ENCODE data around the gene SMARCA2.
"Not testable (repeated sequence)": the region's sequence is repeated elsewhere in the genome, so short reads cannot be mapped to it uniquely, and the experiment has no call there.

SMARCA2 gene

DNA sequence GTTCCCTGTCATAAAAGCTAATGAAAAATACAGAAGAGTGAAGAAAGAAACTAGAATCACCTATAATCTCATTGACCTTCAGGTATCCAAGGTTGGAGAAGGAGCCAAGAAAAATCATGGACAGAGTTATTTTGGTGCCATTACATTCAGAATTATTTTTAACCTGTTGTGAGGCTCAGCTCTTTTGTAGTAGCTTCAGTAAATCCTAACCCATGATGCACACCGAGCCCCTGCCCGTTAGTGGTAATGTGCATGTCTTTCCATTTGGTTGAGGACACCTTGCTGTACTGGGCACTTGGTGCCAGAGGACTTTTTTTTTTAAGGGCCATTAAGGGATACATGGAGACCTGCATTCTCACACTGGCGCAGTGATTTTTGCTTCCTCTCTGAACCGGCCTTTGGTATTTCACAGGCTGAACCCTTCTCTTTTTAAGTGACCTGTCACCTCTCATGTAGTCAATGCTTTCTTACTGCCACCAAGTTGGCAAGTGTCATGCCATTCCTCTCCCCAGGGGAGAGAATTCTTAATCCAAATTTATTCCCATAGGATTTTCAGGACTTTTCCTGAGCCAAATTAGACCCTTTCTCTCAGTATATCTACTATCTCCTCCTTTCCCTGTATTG lies 125.6 kb downstream of the SMARCA2 start:
- DNase-seq (ENCODE audit: low read depth in 2 of 2) = no peak

DNA sequence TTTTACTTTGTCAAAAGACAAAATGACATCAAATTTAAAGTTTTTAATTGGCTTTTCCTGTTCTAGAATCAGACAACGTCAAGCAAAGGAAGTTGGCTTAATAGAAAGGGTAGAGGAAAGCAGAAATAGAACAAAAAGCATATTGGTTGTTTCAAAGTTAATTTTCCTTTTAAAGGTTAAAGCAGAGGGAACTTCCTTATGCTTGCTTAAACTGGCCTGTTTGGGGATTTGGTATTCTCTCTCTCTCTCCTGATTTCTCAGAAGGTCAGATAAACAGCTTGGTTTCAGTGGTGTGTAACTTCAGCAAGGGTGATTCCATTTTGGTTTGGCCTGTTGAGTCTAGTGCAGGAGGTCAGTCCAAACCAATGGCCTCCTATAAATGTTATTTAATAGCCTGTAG lies 127.1 kb downstream of the SMARCA2 start:
- DNase-seq (ENCODE audit: low read depth in 2 of 2) = no peak

DNA sequence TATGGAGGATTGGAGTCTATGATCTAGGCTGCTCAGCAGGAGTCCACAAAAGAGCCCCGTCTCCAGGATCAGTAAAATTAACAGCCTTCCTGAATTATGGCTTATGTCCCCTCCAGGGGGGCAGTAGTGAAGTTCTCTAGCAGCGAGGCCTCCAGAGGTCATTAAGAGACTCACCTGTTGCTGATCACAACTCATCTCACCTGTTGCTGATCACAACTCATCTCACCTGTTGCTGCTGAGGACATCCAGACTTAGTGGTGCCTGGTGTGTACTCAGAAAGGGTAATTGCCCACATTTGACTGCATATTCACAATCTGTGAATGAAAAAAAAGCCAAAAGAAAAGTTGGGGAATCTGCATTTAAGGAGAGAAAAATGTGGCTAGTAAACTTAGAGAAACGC lies 129.5 kb downstream of the SMARCA2 start:
- no peak for DNase-seq (ENCODE audit: low read depth in 2 of 2)

DNA sequence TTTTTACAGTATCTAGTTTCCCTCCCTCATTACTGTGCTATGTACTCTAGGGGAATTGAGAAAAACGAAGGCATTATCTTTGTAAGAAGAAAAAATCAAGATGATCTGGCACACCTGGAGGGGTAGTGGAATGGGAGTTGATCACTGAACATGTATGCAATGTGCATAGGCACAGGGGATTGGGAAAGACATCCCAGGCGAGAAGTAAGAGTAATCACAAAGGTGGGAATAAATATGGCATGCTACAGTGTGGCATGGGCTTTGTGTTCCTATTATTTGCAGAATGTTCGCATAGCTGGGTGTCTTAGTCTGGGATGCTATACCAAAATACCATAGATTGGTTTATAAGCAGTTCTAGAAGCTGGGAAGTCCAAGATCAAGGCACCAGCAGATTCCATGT lies 130.6 kb downstream of the SMARCA2 start:
- no peak for DNase-seq (ENCODE audit: low read depth in 2 of 2)

DNA sequence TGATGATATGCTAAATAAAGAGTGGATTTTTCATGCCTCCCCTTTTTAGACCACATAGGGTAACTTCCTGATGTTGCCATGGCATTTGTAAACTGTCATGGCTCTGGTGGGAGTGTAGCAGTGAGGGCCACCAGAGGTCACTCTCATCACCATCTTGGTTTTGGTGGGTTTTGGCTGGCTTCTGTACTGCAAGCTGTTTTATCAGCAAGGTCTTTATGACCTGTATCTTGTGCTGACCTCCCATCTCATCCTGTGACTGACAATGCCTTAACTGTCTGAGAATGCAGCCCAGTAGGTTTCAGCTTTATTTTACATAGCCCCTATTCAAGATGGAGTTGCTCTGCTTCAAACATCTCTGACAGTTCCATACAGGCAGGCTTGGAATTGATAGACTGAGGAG lies 131.6 kb downstream of the SMARCA2 start:
- DNase-seq (ENCODE audit: low read depth in 2 of 2) = not testable (repeated sequence)

DNA sequence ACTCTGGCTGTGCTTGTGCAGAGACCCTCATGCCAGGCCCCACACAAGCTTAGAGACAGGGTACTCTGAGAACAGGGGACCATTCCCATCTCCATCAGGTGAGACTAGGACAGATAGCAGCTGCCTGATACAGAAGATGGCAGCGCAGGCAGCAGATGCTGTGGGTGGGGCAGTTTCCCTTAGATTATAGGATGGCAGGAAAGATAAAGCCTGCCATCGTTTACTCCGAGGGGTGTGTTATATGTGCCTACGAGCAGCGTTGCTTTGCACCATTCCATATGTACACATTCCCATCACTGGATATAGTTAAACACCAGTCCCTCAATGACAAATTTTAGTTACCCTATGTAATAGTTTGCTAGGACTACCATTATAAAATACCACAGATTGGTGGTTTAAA lies 135.2 kb downstream of the SMARCA2 start:
- no peak for DNase-seq (ENCODE audit: low read depth in 2 of 2)

DNA sequence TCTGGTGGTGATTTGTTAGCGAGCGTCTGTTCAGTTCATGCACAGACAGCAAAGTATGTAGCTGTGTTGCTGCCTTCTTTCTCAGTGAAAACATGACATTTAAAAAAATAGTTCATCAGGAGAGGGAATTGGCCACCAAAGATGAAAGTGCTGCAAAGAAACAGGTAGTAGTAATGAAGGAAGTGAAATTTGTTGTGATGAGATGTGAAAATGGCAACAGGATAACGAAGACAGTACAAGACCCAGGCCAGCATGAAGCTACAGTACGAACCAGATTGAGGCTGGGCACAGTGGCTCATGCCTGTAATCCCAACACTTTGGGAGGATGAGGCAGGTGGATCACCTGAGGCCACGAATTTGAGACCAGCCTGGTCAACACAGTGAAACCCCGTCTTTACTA lies 136.0 kb downstream of the SMARCA2 start:
- no peak for DNase-seq (ENCODE audit: low read depth in 2 of 2)

DNA sequence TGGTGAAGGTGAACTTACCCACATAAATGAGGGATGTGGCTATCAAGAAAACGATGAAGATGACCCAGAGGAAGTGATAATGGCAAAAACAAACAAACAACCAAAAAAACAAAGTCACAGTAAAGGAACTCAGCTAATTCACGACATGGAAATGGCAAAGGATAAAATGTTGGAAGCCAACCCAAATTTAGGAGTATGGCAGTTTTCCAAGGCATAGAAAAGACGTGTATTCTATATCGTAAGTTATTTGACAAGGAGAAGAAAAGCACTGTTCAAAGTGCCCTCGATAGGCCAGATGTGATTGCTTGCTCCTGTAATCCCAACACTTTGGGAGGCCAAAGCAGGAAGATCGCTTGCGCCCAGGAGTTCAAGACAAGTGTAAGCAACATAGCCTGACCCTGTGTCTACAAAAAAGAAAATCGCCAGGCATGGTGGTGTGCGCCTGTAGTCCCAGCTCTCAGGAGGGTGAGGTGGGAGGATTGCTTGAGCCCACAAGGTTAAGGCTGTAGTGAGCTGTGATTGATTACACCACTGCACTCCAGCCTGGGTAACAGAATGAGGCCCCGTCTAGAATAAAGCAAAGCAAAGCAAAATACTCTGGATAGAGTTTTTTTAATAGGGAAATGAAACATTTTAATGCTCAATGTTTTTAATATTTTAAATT lies 138.0 kb downstream of the SMARCA2 start:
- DNase-seq (ENCODE audit: low read depth in 2 of 2) = no peak

DNA sequence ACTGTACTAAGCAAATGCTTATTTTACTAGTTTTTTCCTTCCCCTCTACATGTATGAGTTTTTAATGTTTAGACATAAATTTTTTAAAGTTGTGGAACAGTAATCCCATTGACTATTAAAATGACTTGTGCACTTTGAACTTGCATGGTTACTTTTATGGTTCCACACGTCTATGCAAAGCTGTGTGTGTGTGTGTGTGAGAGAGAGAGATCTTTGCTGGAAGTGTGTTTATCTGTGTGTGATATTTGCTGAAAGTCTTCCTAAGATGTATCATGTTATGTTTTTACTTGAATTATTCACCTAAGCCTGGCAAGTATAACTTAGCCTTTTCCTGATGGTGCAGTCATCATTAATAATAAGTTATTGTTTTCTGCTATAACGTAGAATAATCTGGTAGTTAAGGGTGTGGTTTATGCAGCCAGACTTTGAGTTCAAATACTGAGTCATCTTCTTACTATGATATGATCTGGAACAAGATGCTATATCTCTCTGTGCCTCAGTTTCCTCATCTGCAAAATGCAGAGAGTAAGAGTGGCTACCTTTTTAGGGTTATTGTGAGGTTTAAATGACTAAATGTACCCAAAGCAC lies 138.6 kb downstream of the SMARCA2 start:
- no peak for DNase-seq (ENCODE audit: low read depth in 2 of 2)

DNA sequence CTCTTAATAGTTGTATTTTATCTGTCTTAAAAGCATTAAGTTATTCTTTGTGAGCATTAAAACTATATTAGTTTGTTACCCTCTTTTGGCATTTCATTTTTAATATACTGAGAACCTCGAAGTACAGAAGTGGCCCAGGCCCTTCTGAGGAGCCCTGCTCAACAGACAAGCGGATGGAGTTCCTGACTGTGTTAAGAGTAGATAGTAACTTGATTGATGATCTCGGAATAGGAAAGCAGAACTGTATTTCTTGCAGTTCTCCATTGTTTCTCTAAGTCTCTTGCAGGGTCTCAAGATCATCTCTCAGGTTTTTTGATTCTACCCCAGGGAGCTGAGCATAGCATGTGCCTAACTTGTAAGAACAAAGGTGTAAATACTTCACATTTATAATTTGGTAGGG lies 139.6 kb downstream of the SMARCA2 start:
- DNase-seq (ENCODE audit: low read depth in 2 of 2) = no peak

DNA sequence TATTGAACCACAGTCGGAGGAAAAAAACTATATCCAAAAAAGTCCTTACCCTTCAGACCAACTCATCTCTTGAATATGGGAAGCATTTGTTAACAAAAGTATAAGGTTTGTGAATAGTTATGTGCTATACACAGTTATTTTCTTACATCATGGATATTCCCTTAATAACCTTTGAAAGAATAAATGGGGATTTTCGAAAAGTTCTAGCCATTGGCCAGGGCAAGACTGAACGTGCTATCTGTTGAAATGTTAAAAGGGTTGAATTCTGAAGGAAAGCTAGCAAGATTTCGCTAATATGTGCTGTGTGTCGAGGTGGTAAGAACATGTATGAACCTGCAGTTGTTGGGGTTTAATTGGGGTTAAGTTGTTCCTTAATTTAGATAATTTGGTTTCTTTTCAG lies 140.8 kb downstream of the SMARCA2 start:
- DNase-seq (ENCODE audit: low read depth in 2 of 2) = no peak

DNA sequence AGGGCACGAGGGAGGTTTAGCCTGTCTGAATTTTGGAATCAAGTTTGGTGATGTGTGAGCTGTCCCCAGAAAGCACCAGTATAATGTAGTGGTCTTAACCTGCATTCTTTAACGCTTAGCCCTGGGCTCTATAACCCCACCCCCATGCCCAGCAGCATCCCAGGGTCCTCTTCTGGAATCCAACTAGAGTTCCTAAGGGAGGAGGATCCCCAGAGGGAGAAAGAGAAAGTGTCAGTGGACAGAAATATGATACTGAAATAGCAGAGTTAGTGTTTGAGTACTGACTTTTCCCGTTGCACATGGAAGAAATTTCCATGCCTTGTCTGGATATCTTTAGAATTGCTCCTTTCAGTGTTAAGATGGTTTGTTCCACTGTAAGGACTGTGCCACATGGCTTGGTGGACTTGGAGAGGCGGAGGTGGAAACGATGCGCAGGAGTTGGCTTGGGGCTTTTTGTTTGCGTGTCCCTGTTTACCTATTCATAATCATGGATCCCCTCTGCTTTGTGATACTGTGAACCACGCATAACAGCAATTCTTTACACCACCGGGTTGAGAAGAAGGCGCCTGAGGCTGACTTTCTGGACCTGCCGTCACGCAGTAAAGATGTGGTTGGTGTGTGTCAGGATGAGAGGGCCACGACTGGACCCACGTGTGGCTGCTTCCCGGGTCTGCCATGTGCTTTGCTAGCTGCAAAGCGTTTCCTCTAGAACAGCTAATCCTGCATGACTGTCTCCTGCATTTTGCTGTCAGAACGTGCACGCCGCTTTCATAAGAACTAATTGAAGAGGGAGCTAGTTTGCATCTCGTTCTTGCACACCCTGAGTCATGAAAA lies 142.3 kb downstream of the SMARCA2 start:
- DNase-seq (ENCODE audit: low read depth in 2 of 2) = peak; percentile 32 to 39

DNA sequence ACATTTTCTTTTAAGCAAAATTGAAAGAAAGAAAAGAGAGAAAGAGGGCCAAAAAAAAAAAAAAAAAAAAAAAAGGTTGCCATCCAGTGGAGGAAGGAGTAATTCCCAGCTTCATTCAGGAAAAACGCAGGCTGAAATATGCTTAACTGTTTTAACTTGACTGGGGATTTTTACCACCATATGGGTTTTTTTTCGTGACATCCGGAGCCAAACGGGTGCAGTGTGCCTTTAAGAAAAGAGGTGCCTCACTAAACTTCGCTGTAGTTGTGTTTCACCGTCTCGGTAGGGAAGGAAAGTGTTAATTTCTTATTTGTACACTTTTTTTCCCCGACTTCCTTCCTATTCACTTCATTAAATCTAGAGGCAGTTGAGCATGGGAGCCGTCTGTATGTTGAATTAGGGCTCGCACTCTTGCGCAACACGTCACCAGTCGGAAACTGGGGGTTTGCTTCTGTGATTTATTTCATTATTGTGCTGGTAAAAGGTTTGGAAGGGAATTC lies 143.0 kb downstream of the SMARCA2 start:
- peak in 1 of 2 donors; percentile 15 for DNase-seq (ENCODE audit: low read depth in 2 of 2)

DNA sequence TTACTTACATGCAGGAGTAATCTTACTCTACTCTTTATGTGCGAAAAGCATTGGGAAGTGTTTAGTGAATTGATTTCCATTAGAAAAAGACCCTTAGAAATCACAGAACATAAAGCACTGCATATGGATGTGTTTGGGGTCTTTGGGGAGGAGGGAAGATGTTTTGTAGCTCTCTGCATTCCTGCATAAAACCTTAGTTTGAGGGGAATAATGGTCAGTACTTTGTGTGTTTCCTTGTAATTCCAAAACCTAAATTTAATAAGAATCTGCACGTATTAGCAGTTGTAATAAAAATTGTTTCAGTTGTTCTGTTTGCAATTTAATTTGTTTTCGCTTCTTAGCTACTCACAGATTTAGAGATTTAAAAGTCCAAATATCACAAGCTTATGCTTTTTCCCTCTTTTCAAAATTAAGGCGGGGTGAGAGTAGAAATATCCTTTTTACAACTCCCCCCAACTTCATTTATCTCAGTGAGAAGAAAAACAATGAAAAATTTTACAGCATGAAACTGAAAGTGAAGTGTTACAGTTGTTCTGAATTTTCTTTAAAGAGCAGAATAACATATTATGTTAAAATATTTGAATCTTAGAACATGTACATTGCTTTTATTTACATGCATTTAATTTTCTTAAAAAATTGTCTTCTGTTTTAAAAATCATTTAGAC lies 143.8 kb downstream of the SMARCA2 start:
- no peak for DNase-seq (ENCODE audit: low read depth in 2 of 2)

DNA sequence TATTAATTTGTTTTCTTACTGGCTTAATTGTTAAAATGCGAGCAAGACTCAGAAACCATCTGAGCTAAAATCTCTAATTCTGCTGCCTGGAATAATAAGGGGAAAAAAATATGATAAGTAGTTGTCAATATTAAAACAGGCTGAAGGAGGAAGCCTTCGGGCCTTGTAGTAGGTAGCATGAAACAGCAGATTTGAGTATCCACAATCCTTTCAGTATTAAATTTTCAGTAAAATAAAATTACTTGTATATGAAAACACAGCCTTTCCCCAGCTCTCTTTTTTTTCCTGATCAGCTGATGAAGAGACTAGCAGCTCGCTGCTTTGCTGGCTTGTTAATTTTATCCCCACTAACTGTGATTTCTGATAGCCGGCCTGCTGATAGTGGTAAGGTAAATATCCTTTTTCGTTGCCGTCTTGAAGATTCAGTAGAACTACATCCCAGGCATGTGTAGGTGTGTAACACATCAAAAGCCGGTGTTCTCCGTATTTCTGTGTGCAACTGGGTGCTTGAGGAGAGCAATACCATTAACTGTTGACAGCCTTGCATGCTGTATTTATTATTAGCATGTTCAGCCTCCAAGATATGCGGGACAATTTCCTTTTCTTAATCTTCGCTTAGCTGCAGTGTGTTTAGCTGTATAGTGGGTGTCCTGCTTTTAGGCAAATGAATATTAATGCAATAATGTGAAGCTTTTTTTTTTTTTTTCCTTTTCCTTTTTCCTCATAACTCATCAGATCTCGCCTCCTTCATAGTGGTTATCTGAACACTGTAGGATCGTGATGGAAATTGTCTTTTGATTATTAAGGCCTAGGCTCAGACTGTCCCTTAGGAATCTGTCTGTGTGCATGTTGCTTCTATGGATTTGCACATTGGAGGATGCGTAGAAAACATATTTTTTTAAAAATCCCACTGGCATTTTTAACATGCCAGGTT lies 144.6 kb downstream of the SMARCA2 start:
- no peak for DNase-seq (ENCODE audit: low read depth in 2 of 2)

DNA sequence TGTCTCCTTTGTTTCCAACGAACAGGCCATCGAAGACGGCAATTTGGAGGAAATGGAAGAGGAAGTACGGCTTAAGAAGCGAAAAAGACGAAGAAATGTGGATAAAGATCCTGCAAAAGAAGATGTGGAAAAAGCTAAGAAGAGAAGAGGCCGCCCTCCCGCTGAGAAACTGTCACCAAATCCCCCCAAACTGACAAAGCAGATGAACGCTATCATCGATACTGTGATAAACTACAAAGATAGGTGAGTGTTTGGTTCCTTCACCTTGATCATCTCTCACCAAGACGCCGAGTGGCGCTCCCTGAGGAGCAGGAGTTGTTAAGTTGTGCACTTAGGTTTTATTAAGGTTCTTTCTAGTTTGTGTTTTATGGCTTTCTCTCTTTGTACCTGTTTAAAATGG lies 146.5 kb downstream of the SMARCA2 start:
- DNase-seq (ENCODE audit: low read depth in 2 of 2) = no peak

DNA sequence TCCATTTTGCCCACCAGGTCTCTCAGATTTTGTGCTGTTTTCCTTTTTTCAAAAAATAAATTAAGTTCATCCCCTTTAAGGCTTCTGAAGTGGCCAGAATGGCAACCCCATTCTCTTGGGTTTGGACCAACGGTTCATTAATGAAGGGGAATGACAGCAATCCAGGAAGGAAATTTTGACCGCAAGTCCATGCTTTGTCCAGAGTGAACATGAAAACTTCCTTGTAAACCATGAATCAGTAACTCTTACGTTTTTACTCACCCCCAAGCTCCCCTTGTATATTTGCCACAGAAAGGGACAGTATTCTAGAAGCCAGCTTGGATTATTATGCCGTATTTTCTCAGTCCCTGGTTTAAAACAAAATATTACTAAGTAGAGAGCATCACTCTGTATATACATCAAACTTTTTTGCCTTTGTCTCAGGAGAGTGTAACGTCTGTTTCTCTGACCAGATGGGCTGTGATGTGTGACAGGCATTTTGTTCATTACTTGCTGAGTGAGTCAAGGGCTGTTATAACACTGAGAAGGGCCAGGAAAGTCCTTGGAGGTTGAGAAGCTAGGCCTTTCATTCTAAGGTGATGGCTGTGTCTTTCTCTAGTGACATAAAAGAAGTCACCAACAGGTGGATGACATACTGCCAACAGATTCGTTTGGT lies 148.2 kb downstream of the SMARCA2 start:
- no peak for DNase-seq (ENCODE audit: low read depth in 2 of 2)

DNA sequence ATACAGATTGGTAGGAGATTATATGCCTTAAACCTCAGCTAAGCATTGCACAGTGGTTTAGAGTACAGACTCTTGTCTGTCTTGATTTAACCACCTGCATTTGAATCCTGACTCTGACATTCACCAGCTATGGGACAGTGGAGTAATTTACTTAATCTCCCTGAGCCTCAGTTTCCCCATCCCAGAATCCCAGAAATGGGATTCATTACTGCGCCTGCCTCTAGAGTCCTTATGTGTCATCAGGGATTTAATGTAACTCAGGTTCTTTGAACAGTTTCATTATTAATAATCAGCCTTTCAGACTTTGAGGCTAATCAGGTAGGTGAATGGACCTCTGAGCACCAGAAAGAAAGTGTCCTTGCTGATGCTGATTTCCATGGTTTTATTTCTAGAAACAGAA lies 149.1 kb downstream of the SMARCA2 start:
- no peak for DNase-seq (ENCODE audit: low read depth in 2 of 2)

DNA sequence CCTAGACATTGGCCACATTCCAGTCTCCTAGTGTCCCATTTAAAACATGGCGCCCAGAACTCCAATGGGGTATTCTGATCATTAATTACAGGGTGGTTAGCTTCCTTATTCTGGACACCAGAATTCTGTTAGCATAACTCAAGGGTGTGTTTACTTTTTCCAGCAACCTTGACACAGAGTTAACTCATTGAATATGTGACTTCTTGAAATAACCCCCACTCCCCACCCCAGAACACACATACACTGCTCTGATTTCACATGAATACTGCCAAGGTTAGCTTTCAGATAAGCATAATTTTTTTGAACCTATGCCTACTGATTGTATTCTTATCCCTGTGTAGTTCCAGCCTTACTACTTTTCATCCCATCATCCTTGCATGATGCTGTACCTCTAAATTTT lies 151.1 kb downstream of the SMARCA2 start:
- DNase-seq (ENCODE audit: low read depth in 2 of 2) = no peak

DNA sequence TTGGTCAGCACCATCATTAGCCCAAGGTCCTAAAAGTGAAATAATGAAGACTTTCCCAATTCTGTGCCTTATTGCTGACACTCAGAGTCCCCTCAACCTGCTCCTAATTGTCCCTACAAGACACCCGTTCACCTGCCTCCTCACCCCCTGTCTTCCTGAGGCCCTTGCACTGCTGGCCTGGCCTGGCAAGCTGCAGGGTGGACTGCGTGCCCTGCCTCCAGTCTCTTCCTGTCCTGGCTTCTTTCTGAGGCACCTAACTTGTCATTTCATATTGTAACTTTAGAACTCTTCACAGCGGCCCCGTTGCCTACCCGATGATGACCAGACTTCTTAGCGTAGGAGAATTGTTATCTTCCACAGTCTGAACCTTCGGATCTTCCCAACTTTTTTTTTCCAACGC lies 153.9 kb downstream of the SMARCA2 start:
- DNase-seq (ENCODE audit: low read depth in 2 of 2) = no peak

Data from stimulated activated CD4-positive, alpha-beta T cell treated with anti-CD3 and anti-CD28 coated beads, Interleukin-4, amount 100 ng/mL, for 48 hours (primary cell).